GM19397 (cell line): ENCODE measurements around the gene POLG.

Source experiments
- ATAC-seq: cut with Tn5 transposase; IDR thresholded peaks from one replicate; pipeline ENCODE4 v1.9.1; 2021; ENCODE audit warnings: mild to moderate bottlenecking, moderate library complexity; ENCODE audit not compliant: unreplicated experiment

The POLG gene

DNA sequence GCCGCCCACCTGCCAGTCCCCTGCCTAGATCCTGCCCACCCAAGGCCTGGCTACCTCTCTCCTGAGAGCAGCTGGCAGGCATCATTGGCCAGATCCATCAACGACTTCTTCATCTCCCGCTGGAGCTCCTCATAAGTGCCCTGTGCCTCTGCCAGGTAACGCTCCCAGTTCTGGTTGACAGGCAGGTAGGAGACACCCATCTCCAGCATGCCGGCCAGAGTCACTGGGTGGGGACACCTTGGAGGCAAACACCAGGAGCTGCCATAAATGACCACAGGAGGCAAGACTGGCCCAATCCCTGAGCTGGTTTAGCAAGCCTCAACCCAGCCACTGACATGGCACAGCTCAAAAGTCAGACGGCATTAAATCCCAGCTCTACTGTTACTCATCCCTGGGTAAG is 7.5 kb downstream of the POLG start:
- ATAC-seq: no peak

DNA sequence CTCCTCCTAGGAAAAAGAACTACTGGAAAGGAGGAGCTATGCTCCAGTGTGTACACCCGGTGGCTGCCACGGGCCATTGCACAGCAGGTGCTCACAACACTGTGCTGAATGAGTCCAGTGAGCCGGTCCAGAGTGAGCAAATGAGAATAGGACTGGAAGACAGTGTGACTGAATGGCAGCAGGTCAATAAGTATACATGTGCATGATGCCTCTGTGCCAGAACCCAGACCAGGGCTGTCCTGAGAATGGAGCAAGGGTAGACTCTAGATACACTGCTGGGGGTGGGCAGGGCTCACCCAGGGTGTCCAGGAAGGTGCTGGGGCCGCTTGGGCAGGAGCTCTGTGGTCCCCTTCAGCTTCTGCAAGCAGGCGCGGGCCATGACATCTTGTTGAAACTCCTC is 8.3 kb downstream of the POLG start:
- no peak for ATAC-seq

DNA sequence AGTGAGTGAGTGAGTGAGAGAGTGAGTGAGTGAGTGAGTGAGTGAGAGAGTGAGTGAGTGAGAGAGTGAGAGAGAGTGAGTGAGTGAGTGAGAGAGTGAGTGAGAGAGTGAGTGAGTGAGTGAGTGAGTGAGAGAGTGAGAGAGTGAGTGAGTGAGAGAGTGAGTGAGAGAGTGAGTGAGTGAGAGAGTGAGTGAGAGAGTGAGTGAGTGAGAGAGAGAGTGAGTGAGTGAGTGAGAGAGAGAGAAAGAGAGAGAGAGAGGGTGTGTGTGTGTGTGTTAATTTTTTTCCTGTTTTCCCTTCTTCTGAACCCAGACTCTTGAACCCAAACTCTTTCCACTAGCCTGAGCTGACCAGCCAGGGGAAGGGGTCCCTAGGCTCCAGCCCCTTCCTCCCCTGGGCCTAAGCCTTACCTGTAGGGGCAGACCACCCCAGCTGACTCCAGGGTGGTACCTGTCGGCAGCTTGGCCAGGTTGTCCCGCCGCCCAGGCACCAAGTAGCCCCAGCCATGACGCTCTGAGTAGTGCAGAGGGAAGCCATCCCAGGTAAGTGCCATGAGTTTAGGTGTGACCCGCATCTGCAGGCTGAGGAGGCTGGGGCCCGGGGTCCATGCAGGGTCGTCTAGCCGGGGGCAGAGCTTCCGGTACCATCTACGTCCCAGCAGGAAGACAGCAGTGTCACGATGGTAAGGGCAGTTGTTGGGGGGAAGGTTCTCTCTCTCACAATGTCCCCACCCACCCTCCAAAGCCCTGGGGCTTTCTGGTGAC is 9.4 kb downstream of the POLG start:
- no peak for ATAC-seq

DNA sequence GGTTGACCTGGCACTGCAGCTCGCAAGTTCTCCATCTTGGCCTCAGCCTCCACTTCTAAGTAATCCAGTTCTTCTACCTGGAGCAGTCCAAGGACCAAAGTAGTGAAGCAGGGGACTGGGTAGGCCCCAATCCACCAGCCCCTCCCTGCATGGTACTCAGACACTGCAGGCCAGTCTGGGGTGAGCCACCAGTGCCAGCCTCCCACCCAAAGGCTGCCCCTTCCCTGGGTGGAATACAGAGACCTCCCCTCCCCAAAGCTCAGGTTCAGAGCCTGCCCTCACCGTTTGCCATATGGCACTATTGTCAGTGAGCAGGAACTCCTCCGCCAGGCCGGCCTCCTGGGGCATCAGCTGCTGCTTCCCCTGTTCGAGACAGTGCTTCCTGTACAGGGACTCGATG is 10.8 kb downstream of the POLG start:
- no peak for ATAC-seq

DNA sequence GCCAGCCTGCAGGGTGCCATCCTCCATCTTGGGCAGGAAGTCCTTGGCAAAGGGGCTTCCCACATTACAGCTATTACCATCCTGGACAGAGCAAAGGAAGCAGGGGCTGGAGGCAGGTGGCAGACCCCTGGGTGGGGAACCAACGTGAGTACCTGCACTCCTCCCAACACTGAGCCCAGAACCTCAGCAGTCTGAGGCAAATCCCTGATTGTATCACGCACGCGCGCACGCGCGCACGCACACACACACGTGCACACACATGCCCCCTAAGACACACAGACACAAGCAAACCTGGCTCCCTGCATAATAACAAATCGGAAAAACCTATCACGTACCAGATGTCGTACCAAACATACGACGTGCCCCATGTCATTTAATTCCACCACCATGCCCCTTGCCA is 11.8 kb downstream of the POLG start:
- ATAC-seq: no peak

DNA sequence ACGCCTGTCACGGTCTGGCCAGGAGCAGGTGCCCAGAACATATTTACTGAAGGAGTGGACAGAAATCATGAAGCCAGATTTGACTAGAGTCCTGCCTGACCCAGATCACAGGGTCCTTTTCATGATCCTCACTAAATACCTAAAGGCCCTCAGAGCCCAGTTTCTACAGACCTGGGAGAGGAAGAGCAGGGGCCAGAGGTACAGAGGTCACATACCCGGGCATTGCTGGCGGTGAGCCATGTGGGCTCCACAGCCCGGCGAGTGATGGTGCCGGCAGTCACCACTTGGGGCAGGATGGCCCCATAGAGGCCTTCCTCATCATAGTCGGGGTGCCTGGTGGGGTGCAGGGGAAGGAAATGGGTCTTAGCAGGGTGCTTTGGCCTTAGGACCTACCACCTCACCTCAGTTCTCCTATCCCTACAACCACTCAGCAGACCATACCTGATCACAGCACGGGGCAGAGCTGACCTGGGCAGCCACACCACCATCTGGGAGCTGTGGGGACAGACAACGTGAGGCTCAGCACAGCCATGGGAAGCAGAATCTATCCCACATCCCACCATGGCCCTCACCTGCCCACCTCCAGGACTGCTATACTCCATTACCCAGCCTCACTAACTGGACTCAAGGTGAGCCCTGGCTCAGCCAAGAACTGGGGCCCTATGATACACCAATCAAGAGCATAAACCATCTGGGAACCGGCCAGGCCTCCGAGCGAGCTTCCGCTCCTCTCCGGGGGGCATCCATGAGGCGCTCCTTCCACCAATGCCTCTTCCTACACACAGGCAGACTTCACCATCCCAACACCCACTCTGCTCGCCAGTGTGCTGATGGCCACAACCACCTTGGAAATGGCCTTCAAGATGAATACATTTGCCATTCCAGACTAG is 12.9 kb downstream of the POLG start:
- no peak for ATAC-seq

DNA sequence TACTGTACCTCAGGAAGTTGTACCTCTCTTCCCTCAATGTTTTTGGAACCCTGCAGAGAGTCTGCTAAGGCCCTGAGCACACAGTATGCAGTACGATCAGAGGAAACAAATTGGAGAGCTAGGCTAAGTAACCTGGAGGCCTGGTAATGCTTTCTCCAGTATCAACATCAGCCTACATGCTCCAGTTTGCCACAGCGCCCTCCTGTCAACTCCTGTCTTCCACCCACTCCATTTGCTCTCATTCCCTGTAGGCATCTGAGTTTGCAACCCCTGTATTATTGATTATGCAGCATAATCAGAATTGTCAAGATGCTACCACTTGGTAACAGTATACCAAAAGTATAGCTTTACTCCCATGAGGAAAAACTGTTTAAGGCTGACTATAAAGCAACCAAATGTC is 14.4 kb downstream of the POLG start:
- no peak for ATAC-seq

DNA sequence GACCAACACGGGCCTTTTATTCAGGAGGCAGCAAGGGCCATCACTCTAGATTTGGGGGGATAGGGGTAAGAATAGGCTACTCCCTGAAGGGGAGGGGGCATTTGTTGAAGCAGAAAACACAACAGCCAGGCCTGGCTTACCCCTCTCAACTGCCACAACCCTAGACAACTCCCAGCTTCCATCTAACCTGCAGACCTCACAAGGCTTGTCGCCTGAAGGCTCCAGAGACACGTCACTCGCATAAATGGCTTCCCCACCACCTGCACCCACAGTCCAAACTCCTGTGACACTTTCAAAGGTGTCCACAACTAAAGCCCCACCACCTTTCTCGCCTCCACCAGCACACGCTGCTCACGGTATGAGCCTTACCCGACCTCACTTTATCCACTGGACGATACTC is 14.9 kb downstream of the POLG start:
- no peak for ATAC-seq

DNA sequence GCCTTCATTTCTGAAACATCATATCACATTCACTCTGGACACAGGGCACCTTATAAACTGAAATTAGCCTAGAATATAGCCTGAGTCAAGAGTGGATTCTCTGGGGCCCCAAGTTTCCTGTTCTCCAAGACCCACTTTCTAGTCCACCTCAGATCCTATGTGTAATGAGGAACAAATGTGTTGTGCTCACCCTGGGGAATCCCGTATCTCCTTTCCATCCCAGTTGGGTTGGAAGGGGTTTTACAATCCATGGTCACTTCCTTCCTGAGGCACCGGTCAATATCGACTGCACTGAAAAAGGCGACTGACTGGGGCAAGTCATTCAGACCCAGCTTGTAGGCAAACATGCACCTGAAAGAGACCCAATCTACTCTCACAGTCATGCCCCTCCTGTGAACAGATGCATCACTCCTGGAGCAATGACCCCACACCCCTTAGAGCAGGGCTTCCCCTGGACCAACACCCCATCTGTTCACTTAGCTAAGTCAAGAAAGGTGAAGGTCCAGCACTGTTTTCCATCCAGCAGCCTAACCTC is 17.4 kb downstream of the POLG start:
- no peak for ATAC-seq

DNA sequence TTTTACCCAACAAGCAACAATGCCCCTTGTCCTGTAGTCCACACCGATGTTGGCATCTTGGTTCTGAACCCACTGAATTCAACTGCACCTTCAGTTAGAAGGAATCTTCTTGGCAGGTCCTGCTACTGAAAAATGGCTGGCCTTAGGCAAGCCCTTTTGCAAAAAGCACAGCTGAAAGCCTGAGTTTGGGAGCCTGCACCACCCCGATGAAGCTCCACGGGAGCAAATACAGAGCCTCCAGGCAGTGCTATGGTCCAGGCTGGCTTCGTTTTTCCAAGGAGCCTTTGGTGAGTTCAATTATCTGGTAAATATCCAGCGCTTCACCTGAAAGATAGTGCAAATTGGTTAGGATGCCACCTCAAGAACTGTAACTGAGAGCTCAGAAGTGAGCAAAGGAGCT is 18.1 kb downstream of the POLG start:
- ATAC-seq: no peak

DNA sequence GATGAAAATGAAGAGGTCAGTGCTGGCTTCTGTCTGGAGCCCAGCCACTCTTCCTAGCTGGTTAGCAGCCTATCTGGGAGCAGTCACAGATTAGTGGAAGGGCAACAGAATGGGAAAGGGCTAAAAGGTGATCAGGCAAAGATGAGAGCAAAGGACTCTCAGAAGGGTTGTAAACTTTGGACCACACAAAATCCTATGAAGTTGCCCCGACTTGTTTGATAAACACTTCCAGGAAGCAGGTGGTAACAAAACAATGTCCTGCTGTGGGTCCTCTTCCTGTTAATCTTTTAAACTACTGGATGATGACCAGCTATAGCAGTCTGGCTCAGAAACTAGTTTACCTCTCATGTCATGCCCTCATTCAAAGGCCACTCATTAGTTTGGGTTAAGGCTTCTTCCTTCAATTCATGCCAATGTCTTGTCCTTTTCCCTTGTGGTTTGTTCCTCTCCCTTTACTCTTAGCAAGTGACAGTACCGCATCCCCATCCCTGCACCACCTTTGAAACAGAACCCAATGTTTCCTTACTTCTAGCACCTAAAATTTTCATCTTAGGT is 19.2 kb downstream of the POLG start:
- no peak for ATAC-seq

DNA sequence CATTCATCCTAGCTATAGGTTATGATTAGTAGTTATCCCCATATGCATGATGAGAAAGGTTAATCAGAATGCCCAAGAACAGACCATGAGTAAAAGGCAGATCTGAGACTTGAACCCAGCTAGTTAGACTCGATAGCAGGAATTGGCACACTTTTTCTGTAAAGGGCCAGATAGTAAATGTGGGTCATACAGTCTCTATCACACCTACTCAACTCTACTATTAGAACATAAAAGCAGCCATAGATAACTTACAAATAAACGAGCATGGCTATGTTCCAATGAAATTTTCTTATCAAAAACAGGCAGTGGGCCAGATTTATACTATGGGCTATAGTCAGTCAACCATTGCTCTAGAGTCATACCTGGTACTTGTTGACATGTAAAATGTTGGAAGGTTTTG is 24.6 kb downstream of the POLG start:
- ATAC-seq: no peak

DNA sequence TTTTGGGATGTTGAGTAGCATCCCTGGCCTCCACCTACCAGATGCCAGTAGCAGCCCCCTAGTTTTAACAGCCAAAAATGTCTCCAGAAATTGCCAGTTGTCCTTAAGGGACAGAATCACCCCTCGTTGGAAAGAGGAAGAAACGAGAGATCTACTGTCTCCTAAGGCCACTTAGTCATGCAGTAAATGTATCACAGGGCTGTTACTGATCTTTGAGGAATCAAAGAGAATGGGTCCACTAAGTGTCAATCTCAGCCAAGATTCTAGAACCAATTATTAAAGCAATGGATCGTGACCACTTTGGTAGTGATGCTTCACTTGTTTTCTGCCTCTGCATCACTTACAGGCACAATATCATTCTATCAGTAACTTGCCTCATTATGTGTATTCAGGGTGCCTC is 26.4 kb downstream of the POLG start:
- no peak for ATAC-seq

DNA sequence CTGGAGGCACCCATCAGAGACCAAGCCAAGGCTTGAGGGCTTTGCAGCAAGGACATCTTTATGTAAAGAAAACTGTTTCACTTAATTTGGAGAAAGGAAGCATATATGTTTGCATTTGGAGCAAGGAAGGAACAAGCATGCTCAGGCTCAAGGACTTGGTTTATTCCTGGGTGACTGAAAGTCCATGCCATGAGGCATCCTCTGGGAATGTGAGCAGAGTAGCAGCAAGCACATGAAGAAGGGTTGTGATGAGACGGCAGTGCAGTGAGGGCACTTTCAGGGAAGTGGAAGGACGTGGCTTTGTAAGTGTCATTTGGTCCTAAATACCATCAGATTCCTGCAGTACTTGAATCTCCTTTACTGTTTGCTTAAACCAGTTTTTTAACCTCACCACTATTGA is 26.8 kb downstream of the POLG start:
- no peak for ATAC-seq

DNA sequence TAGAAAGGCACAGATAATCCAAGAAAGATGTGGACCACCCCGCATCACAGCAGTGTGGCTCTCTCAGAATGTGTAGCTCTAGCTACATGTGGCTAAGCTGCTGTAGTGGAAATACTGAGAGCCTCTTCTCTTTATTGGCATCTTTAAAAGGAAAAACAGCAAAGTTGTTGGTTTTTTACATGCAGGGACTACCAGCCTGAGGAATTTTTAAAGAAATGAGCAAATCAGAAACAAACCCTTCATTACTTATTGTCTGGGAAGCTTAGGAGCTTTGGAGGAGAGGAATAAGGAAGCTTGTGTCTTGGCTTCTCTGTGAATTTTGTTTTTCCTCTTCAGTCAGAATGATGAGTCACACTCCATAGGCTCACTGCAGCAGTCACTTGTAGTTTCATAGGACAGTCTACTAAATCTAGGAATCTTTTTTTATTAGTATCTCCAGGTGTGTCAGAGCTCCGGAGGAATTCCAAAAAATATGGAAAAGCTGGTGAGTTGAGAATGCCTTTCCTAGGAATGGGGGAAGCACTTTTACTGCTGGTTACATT is 27.5 kb downstream of the POLG start:
- ATAC-seq: no peak

DNA sequence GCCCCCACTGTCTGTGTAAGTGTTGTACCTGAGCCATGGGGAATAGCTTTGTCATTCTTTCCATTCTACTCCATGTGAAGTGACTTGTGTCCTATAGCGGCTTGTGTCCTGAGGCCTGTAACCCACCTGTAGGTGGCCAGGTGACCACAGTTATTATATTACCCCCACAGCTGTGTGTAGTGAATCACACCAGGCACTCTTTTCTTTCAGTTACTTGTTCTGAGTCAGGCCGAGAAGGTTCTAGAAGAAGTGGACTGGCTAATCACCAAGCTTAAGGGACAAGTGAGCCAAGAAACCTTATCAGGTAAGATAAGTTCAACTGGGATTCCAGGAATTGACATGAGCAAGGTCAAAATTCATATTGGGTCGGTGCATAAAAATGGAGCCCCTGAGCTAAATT is 29.2 kb downstream of the POLG start:
- ATAC-seq: no peak

DNA sequence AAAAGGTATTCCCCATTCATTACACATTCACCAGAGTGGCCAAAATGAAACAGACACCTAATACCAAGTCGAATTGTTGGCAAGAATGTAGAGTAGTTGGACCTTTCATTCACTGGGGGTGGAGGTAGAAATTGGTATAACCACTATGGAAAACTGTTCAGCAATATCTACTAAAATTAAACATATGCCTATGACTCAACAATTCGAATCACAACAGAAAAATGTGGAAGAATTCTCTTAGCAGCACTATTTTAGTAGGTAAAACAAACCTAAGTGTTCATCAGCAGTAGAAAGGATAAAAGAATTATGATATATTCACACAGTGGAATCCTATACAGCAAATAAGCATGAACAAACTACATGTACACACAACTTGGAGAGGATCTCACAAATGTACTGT is 30.6 kb downstream of the POLG start:
- ATAC-seq: no peak

DNA sequence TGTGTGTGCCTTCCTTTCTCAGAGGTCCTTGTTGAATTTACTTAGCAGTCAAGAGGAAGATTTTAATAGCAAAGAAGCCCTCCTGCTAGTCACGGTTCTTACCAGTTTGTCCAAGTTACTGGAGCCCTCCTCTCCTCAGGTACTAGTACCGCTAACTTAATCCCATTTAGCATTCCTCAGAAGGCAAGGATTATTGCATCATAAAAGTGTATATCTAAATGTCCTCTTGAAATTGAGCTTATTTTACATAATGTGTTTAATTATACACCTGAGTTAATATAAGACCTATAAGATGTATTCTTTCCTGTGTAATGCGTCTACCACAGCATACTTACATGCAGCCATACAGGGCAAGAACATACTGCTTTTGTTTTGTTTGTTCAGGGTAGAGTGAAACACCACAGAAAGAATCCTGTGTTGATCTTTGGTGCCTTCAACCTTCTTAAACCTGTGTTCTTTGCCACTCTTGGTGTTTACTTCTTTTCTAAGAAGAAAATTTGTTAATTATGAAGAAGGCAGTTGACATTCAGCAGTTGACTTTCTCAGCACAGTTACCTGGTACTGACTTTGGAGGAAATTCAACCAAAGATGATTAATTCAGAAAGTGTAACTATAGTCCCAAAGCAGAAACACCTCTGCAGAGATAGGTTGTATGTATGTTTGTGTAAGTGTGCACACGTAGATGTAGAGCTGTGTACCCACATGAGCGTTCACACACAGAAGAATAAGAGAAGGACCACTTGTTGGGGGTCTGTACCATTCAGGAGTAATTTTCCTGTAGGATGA is 33.1 kb downstream of the POLG start:
- ATAC-seq: no peak

DNA sequence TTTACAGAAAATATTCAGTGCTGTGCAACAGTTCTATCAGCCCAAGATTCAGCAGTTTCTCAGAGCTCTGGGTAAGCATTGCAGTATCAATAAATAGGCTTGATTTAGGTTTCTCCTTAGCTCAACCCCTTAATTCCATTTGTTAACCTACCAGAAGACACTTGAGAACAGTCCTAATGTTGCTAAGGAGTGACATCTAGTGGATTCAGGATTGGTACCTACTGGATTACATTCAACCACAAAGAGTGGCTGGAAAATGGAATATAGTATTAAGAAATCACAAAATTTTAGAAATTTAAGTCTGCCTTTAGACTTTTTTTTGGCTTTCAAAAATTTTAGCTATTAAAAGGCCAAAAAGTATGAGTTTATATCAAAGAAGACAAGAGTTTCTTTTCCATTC is 34.7 kb downstream of the POLG start:
- no peak for ATAC-seq

DNA sequence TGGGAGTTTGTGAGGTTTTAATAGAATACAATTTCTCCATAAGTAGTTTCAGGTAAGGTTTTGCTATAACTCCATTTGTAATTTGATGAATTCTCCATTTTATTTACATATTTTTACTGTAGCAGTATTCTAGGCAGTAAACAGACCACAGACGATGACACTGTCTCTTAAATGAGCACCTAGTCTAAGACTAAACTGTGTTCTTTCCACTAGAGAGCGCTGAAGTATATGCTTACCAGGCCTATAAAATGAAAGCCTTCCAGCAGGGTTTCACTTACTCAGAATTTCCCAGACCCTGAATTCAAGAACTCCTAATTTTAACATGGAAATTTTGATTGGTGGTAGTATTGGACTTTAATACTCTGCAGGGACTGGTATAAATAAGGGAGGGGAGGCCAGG is 41.6 kb downstream of the POLG start:
- ATAC-seq: no peak

DNA sequence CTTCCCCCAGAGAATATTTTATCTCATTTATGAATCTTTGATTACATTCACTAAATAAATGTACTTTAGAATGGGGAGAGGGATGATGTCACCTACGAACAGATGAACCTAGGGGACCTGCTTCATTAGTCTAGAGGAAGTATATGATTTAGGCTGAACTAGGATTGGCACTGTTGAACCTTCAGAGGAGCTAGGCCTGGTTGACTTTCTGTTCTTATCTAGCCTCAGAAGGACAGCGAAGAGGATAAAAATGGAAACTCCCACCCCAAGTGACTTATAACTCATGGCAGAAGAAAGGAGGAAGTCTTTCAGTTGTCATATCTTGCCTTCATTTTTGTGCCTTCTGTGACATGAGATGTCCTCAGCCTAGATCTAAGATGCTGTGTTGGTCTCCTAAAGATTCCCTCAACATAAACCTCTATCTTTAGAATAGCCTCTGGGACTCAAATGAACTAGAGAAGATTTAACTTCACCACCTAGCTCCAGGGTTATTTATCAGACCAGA is 42.6 kb downstream of the POLG start:
- ATAC-seq: no peak
